Endodermal cell (in vitro differentiated cells): ENCODE results near the gene FGF22. TPM values are rescaled to one million over a fixed set of nuclear protein-coding genes. Genes with fewer than 3 reads are reported as not detected.

Experiments
- DNase-seq: peaks from one replicate; pipeline ENCODE4 v3.0.0-alpha.2; 2017
- H3K27ac ChIP-seq: 2 replicates; pipeline ENCODE4 v1.5.1; 2013; ENCODE audit warnings: mild to moderate bottlenecking, low read depth, low read length, moderate library complexity
- H3K27me3 ChIP-seq: 2 replicates; pipeline ENCODE4 v1.6.1; 2013; ENCODE audit warnings: mild to moderate bottlenecking, low read length, moderate library complexity; ENCODE audit not compliant: insufficient read depth, control insufficient read depth, poor library complexity, severe bottlenecking
- H3K36me3 ChIP-seq: 2 replicates; pipeline ENCODE4 v1.7.0; 2013; ENCODE audit warnings: mild to moderate bottlenecking, low read length, moderate library complexity; ENCODE audit not compliant: control insufficient read depth, insufficient read depth
- H3K4me1 ChIP-seq: one replicate; pipeline ENCODE4 v1.7.0; 2013; ENCODE audit warnings: low read length; ENCODE audit not compliant: control insufficient read depth, insufficient read depth
- H3K4me3 ChIP-seq: 2 replicates; pipeline ENCODE4 v1.5.1; 2013; ENCODE audit warnings: mild to moderate bottlenecking, low read length, moderate library complexity
- H3K9ac ChIP-seq: 2 replicates; pipeline ENCODE4 v1.6.1; 2013; ENCODE audit warnings: mild to moderate bottlenecking, low read length, moderate library complexity; ENCODE audit not compliant: poor library complexity, severe bottlenecking; ENCODE audit errors: extremely low read depth
- H3K9me3 ChIP-seq: 2 replicates; pipeline ENCODE4 v1.6.1; 2013; ENCODE audit warnings: mild to moderate bottlenecking, low read length, moderate library complexity; ENCODE audit not compliant: control insufficient read depth
- H3K27ac Mint-ChIP-seq: 2 replicates; pipeline ENCODE4 v1.8.0; 2020; ENCODE audit warnings: mixed read lengths
- H3K27me3 Mint-ChIP-seq: 2 replicates; pipeline ENCODE4 v1.8.0; 2021; ENCODE audit warnings: mild to moderate bottlenecking, mixed read lengths; ENCODE audit not compliant: insufficient read depth
- H3K36me3 Mint-ChIP-seq: 2 replicates; pipeline ENCODE4 v1.8.0; 2020; ENCODE audit warnings: low read depth, mixed read lengths
- H3K4me1 Mint-ChIP-seq: 2 replicates; pipeline ENCODE4 v1.8.0; 2020; ENCODE audit warnings: mixed read lengths
- H3K4me3 Mint-ChIP-seq: 2 replicates; pipeline ENCODE4 v1.8.0; 2020; ENCODE audit warnings: mild to moderate bottlenecking, moderate library complexity, mixed read lengths
- H3K9me3 Mint-ChIP-seq: 2 replicates; pipeline ENCODE4 v1.8.0; 2020; ENCODE audit warnings: mild to moderate bottlenecking, mixed read lengths
- CTCF ChIP-seq: fragments of 200-600 bp; sonication (generic); conservative IDR thresholded peaks from 2 replicates; pipeline ENCODE4 v1.5.0; 2021; ENCODE audit warnings: antibody characterized with exemption, mild to moderate bottlenecking
- WGBS, 2 experiments: methylation state at CpG; one replicate each; pipeline versions ENCODE4 v1.1.5 to v1.1.7; 2013; ENCODE audit warnings: missing lambda C conversion rate in 2 of 2, mixed read lengths in 1 of 2; ENCODE audit not compliant: insufficient coverage in 1 of 2, insufficient read length in 1 of 2; 5-methylcytosine and 5-hydroxymethylcytosine counted together
- total RNA-seq, 2 donors: library from RNA; stranded (reverse); fragmentation: NEBNext Ultra II Directional in 1 of 2; extraction: Animal tissue kit (Norgen Biotek cat#: 25700) in 1 of 2; gene quantifications; 2 replicates in 1 of 2; 3 replicates in 1 of 2; pipeline ENCODE4 v1.2.1, GENCODE V29; 2021

The FGF22 gene
- total RNA-seq, 2 donors from 2014 or later = 0.81 to 0.82 TPM

- no peaks in the 10 kb centered on the region for H3K27me3 ChIP-seq
- H3K4me1 ChIP-seq = no peaks in the 10 kb centered on the region
- H3K27ac ChIP-seq = no peak overlapping the region
- Mint-ChIP-seq H3K4me1 (no peaks in the 10 kb centered on the region), H3K27ac (no peak overlapping the region), H3K4me3 (no peak overlapping the region), H3K36me3 (peaks cover 12% of the 10 kb centered on the region), H3K9me3 (no peaks in the 10 kb centered on the region), H3K27me3 (no peaks in the 10 kb centered on the region)
- TF ChIP-seq CTCF = no peak
- peaks cover 15% of the 10 kb centered on the region for H3K36me3 ChIP-seq
- 96 to 99% methylated on average over 43 to 58 of the region's 58 CpGs for WGBS, 2 experiments
- H3K9ac ChIP-seq = no peak overlapping the region
- H3K4me3 ChIP-seq = no peak overlapping the region
- DNase-seq = no peak
- no peaks in the 10 kb centered on the region for H3K9me3 ChIP-seq
Measured at GRCh38 chr19:651114-651818, 11.6 kb downstream of the FGF22 start.

- H3K36me3 ChIP-seq = peaks cover 15% of the 10 kb centered on the region
- no peak overlapping the region for H3K4me3 ChIP-seq
- no peak for TF ChIP-seq CTCF
- Mint-ChIP-seq H3K27me3 (no peaks in the 10 kb centered on the region), H3K36me3 (peaks cover 11% of the 10 kb centered on the region), H3K27ac (no peak overlapping the region), H3K4me3 (no peak overlapping the region), H3K4me1 (no peaks in the 10 kb centered on the region), H3K9me3 (no peaks in the 10 kb centered on the region)
- no peak for DNase-seq
- no peak overlapping the region for H3K27ac ChIP-seq
- no peak overlapping the region for H3K9ac ChIP-seq
- no peaks in the 10 kb centered on the region for H3K9me3 ChIP-seq
- no peaks in the 10 kb centered on the region for H3K27me3 ChIP-seq
- WGBS, 2 experiments = 92 to 95% methylated on average over 10 to 24 of the region's 24 CpGs
- H3K4me1 ChIP-seq = no peaks in the 10 kb centered on the region
Measured at GRCh38 chr19:651991-652390, 12.3 kb downstream of the FGF22 start.

- Mint-ChIP-seq H3K27me3 (no peaks in the 10 kb centered on the region), H3K4me1 (no peaks in the 10 kb centered on the region), H3K9me3 (no peaks in the 10 kb centered on the region), H3K36me3 (peaks cover 11% of the 10 kb centered on the region), H3K4me3 (no peak overlapping the region), H3K27ac (no peak overlapping the region)
- H3K36me3 ChIP-seq = peaks cover 15% of the 10 kb centered on the region
- WGBS, 2 experiments = 94% methylated on average over 37 to 54 of the region's 54 CpGs
- H3K9ac ChIP-seq = no peak overlapping the region
- DNase-seq = no peak
- no peaks in the 10 kb centered on the region for H3K9me3 ChIP-seq
- no peaks in the 10 kb centered on the region for H3K4me1 ChIP-seq
- H3K27ac ChIP-seq = no peak overlapping the region
- no peak for TF ChIP-seq CTCF
- H3K27me3 ChIP-seq = no peaks in the 10 kb centered on the region
- no peak overlapping the region for H3K4me3 ChIP-seq
Measured at GRCh38 chr19:652467-653389, 13.0 kb downstream of the FGF22 start.
